Fibroblast of lung (primary cell): Measurements from ENCODE around the gene ITFG1. TPM values are rescaled to one million over a fixed set of nuclear protein-coding genes. Genes with fewer than 3 reads are reported as not detected.
"Not testable (repeated sequence)": the region's sequence is repeated elsewhere in the genome, so short reads cannot be mapped to it uniquely, and the experiment has no call there.

ENCODE experiments used
- DNase-seq, 2 donors: peaks; one replicate each; pipeline versions ENCODE4 v3.0.0 to v3.0.0-alpha.2; 2010; ENCODE audit warnings: low read depth in 2 of 2
- H2AFZ ChIP-seq: 2 replicates; pipeline ENCODE4 v1.5.1; 2012; ENCODE audit warnings: low read length, control low read depth, inconsistent platforms
- H3K27ac ChIP-seq: 2 replicates; pipeline ENCODE4 v1.5.1; 2011; ENCODE audit warnings: low read length, control low read depth; ENCODE audit not compliant: insufficient read depth
- H3K27me3 ChIP-seq: 2 replicates; pipeline ENCODE4 v1.5.1; 2011; ENCODE audit warnings: mild to moderate bottlenecking, low read length; ENCODE audit not compliant: control insufficient read depth, insufficient read depth
- H3K36me3 ChIP-seq: 2 replicates; pipeline ENCODE4 v1.5.1; 2011; ENCODE audit warnings: low read length; ENCODE audit not compliant: control insufficient read depth, insufficient read depth
- H3K4me1 ChIP-seq: 2 replicates; pipeline ENCODE4 v1.5.1; 2011; ENCODE audit warnings: low read length; ENCODE audit not compliant: control insufficient read depth, insufficient read depth; ENCODE audit errors: extremely low read depth
- H3K4me2 ChIP-seq: 2 replicates; pipeline ENCODE4 v1.5.1; 2011; ENCODE audit warnings: low read length, control low read depth; ENCODE audit not compliant: insufficient read depth; ENCODE audit errors: extremely low read depth
- H3K4me3 ChIP-seq, 4 experiments: fragments of 200-600 bp in 1 of 4; sonication (generic) in 1 of 4; replicated peaks in 1 of 4; 2 replicates each; pipeline ENCODE4 v1.5.1; 2011 to 2016; ENCODE audit warnings: low read length in 4 of 4, low read depth in 3 of 4, mild to moderate bottlenecking in 3 of 4, control low read depth in 2 of 4, inconsistent platforms in 1 of 4, mixed read lengths in 1 of 4; ENCODE audit not compliant: insufficient read depth in 1 of 4; ENCODE audit errors: control extremely low read depth in 1 of 4
- H3K79me2 ChIP-seq: 2 replicates; pipeline ENCODE4 v1.5.1; 2012; ENCODE audit warnings: mild to moderate bottlenecking, low read length, inconsistent platforms; ENCODE audit not compliant: control insufficient read depth, insufficient read depth
- H3K9ac ChIP-seq: 2 replicates; pipeline ENCODE4 v1.5.1; 2011; ENCODE audit warnings: mild to moderate bottlenecking, low read length, control low read depth; ENCODE audit not compliant: insufficient read depth
- H3K9me3 ChIP-seq: 2 replicates; pipeline ENCODE4 v1.5.1; 2012; ENCODE audit warnings: low read depth, low read length; ENCODE audit not compliant: control insufficient read depth, insufficient read depth
- H4K20me1 ChIP-seq: 2 replicates; pipeline ENCODE4 v1.5.1; 2011; ENCODE audit warnings: low read length; ENCODE audit not compliant: control insufficient read depth, insufficient read depth; ENCODE audit errors: extremely low read depth
- CTCF ChIP-seq, 2 donors: IDR thresholded peaks in 1 of 2; conservative IDR thresholded peaks in 1 of 2; 1 replicate in 1 of 2; 2 replicates in 1 of 2; pipeline ENCODE4 v1.5.1; 2011 to 2012; ENCODE audit warnings: low read length in 2 of 2, control low read depth in 1 of 2, inconsistent platforms in 1 of 2, low read depth in 1 of 2, mild to moderate bottlenecking in 1 of 2
- EZH2 ChIP-seq: IDR thresholded peaks from 2 replicates; pipeline ENCODE4 v1.5.1; 2012; ENCODE audit warnings: low read length, control low read depth, mild to moderate bottlenecking; ENCODE audit errors: missing control alignments
- polyA plus RNA-seq, 2 donors: library from polyadenylated mRNA; depleted of rRNA in 1 of 2; stranded (reverse) in 1 of 2; unstranded in 1 of 2; fragments of >200 nt; gene quantifications; 2 replicates each; pipeline ENCODE4 v1.2.1, GENCODE V29; 2011 to 2012; ENCODE audit warnings: missing spikeins in 1 of 2
- total RNA-seq: library from RNA; depleted of rRNA; stranded (reverse); fragments of >200 nt; gene quantifications from 2 replicates; pipeline ENCODE4 v1.2.1, GENCODE V29; 2014

The ITFG1 gene
- total and polyA plus RNA-seq, 2 donors (not counting 1 experiment from before 2014, with no cell fraction given), result 96.1 to 111 TPM

GRCh38 chr16:47140686-47141085 is 320.2 kb downstream of the ITFG1 start:
- H3K4me3 ChIP-seq, result no peak overlapping the region
- no peak overlapping the region for H3K9ac ChIP-seq
- TF ChIP-seq CTCF (conservative IDR thresholded peaks at IDR 0.05 in 1 of 2, IDR thresholded peaks at IDR 0.05 in 1 of 2; ENCODE audit: low read depth in 1 of 2, low read length in 2 of 2), result no peak
- TF ChIP-seq EZH2, result no peak
- H3K4me1 ChIP-seq, result no peaks in the 10 kb centered on the region
- no peak overlapping the region for H3K4me2 ChIP-seq
- H2AFZ ChIP-seq, result no peak overlapping the region
- no peaks in the 10 kb centered on the region for H3K36me3 ChIP-seq
- peaks cover 4% of the 10 kb centered on the region for H3K79me2 ChIP-seq
- H3K27me3 ChIP-seq, result no peaks in the 10 kb centered on the region
- H3K27ac ChIP-seq, result no peak overlapping the region
- DNase-seq, result no peak
- no peaks in the 10 kb centered on the region for H3K9me3 ChIP-seq
- no peaks in the 10 kb centered on the region for H4K20me1 ChIP-seq

GRCh38 chr16:47139561-47140185 is 321.2 kb downstream of the ITFG1 start:
- no peak overlapping the region for H2AFZ ChIP-seq
- no peaks in the 10 kb centered on the region for H3K27me3 ChIP-seq
- H4K20me1 ChIP-seq, result no peaks in the 10 kb centered on the region
- no peaks in the 10 kb centered on the region for H3K9me3 ChIP-seq
- no peak overlapping the region for H3K4me3 ChIP-seq
- no peaks in the 10 kb centered on the region for H3K36me3 ChIP-seq
- H3K79me2 ChIP-seq, result peaks cover 4% of the 10 kb centered on the region
- no peak overlapping the region for H3K4me2 ChIP-seq
- DNase-seq, result peak; percentile 19 to 54
- no peak overlapping the region for H3K9ac ChIP-seq
- no peak for TF ChIP-seq CTCF (conservative IDR thresholded peaks at IDR 0.05 in 1 of 2, IDR thresholded peaks at IDR 0.05 in 1 of 2; ENCODE audit: low read depth in 1 of 2, low read length in 2 of 2)
- no peak for TF ChIP-seq EZH2
- no peaks in the 10 kb centered on the region for H3K4me1 ChIP-seq
- no peak overlapping the region for H3K27ac ChIP-seq

- H3K4me2 ChIP-seq, H3K4me1 ChIP-seq, H3K79me2 ChIP-seq, H3K9me3 ChIP-seq, H3K27ac ChIP-seq, H3K27me3 ChIP-seq, H3K9ac ChIP-seq, H3K4me3 ChIP-seq, H4K20me1 ChIP-seq, H3K36me3 ChIP-seq, H2AFZ ChIP-seq: not testable (repeated sequence)
- DNase-seq, result peak in 1 of 2 donors; percentile 43
Measured at GRCh38 chr16:47137925-47138324, 322.9 kb downstream of the ITFG1 start.
